Heart left ventricle (tissue), 13 donors: ENCODE measurements around the gene NFATC2.

ENCODE experiments used
- POLR2A ChIP-seq, 2 donors: fragments of 450-650 bp; IDR thresholded peaks; one replicate each; pipeline ENCODE4 v1.6.1; 2017; ENCODE audit warnings: antibody characterized with exemption in 2 of 2, mild to moderate bottlenecking in 2 of 2, moderate library complexity in 2 of 2
- TF ChIP-seq, protein P1 (sequence below), 12 donors: fragments of 200-600 bp; sonication (generic) in 4 of 12; IDR thresholded peaks; one replicate each; pipeline versions ENCODE4 v1.5.0 to v1.8.0; 2018 to 2022; ENCODE audit warnings: antibody characterized with exemption in 12 of 12, mild to moderate bottlenecking in 5 of 12
- donor health status: ischemic (EF 13 %, LVEDD 7.1; RV severe dilation, severe dysfunction).
- donor health status: DM: no; HTN: yes; CAD: no.
- donor health status: DM: no; HTN: no; CAD: no.
- donor health status: ischemic (EF 25% LVEDD 6.9; RV normal size, moderate dysfunction).
- donor health status: ischemic (EF 25% LVEDD 5.7; RV mildly dilated, moderate dysfunction).
- donor health status: ischemic (EF 35%, LVEDD 5.7; RV mildly dilated, moderate dysfunction).
- donor health status: nonischemic (EF 11% LVEDD 7.7; RV severe dilation, severe dysfunction).
- donor health status: DM: yes; HTN: yes; CAD: no.
- donor health status: PGD.
- donor health status: ischemic (EF 29% LVEDD 5.4; RV normal size, mild dysfunction).
- donor health status: nonischemic (EF 23%, LVEDD 6.1; RV moderate dilation, normal function).

DNA sequence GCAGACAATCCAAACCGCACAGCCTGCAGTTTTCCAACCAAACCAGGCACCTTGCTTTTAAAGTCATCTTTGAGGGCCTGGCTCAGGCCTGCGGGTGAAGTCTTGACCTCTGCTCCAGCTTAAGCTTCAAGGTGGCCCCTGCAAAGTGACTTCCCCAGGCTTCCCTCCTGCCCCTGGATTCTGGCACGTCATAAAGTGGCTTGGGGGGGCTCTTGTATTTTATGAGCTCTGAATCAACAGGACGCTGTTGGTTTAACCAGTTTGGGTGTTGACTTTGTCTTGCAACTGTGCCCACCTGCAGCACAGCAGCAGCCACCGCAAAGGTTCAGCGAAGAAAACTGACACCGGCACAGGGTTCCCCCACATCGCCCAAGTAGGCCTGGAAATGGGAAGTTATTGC is 81.2 kb downstream of the NFATC2 start:
- TF ChIP-seq, protein P1, sequence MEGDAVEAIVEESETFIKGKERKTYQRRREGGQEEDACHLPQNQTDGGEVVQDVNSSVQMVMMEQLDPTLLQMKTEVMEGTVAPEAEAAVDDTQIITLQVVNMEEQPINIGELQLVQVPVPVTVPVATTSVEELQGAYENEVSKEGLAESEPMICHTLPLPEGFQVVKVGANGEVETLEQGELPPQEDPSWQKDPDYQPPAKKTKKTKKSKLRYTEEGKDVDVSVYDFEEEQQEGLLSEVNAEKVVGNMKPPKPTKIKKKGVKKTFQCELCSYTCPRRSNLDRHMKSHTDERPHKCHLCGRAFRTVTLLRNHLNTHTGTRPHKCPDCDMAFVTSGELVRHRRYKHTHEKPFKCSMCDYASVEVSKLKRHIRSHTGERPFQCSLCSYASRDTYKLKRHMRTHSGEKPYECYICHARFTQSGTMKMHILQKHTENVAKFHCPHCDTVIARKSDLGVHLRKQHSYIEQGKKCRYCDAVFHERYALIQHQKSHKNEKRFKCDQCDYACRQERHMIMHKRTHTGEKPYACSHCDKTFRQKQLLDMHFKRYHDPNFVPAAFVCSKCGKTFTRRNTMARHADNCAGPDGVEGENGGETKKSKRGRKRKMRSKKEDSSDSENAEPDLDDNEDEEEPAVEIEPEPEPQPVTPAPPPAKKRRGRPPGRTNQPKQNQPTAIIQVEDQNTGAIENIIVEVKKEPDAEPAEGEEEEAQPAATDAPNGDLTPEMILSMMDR (IDR thresholded peaks at IDR 0.05), result no peak
- no peak for TF ChIP-seq POLR2A (IDR thresholded peaks at IDR 0.05)
